Natural killer cell treated with Interleukin-12 subunit alpha and Interleukin-12 subunit beta and Interleukin-15 and Interleukin-18, amount 100 ng/mL, for 72 hours (primary cell): ENCODE data around the gene GJB2. TPM values are rescaled to one million over a fixed set of nuclear protein-coding genes. Genes with fewer than 3 reads are reported as not detected.

Experiments
- ATAC-seq, 2 donors: fragments of 150-1000 bp; cut with Tn5 transposase in 1 of 2; sonication (Bioruptor Pico), chemical (Tn5 transposase) in 1 of 2; 2 replicates each; pipeline ENCODE4 v1.10.0; 2021
- DNase-seq: peaks from one replicate; pipeline ENCODE4 v3.0.0; 2022; ENCODE audit warnings: low spot score
- H3K27ac Mint-ChIP-seq, 2 donors: 1 replicate in 1 of 2; 2 replicates in 1 of 2; pipeline ENCODE4 v1.8.0; 2022; ENCODE audit warnings: mixed read lengths in 2 of 2, mild to moderate bottlenecking in 1 of 2, moderate library complexity in 1 of 2
- H3K27me3 Mint-ChIP-seq, 2 donors: 1 replicate in 1 of 2; 2 replicates in 1 of 2; pipeline ENCODE4 v1.8.0; 2022; ENCODE audit warnings: mixed read lengths in 2 of 2
- H3K36me3 Mint-ChIP-seq: one replicate; pipeline ENCODE4 v1.8.0; 2022; ENCODE audit warnings: mixed read lengths
- H3K4me1 Mint-ChIP-seq, 2 donors: 1 replicate in 1 of 2; 2 replicates in 1 of 2; pipeline ENCODE4 v1.8.0; 2022; ENCODE audit warnings: low read depth in 2 of 2, mixed read lengths in 2 of 2, mild to moderate bottlenecking in 1 of 2
- H3K4me3 Mint-ChIP-seq: one replicate; pipeline ENCODE4 v1.8.0; 2022; ENCODE audit warnings: mixed read lengths
- H3K9me3 Mint-ChIP-seq: 2 replicates; pipeline ENCODE4 v1.8.0; 2022; ENCODE audit warnings: mixed read lengths
- total RNA-seq, 2 donors: library from RNA; stranded (reverse); gene quantifications; one replicate each; pipeline ENCODE4 v1.2.3, GENCODE V29; 2022

Gene GJB2
- 1 to 10 TPM in 1 of 2 donors, under 1 TPM in 1; 0.17 to 6.0 TPM for total RNA-seq

DNA sequence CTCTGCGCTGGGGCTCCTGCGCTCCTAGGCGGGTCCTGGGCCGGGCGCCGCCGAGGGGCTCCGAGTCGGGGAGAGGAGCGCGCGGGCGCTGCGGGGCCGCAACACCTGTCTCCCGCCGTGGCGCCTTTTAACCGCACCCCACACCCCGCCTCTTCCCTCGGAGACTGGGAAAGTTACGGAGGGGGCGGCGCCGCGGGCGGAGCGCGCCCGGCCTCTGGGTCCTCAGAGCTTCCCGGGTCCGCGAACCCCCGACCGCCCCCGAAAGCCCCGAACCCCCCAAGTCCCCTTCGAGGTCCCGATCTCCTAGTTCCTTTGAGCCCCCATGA lies at the start of gene GJB2:
Gene GJB2 (minus strand): TSS at position 103 of the 326 bp plus-strand sequence. CDS start 3,357 bp downstream, outside the sequence.
- no peaks in the 10 kb centered on the region for H3K36me3 Mint-ChIP-seq
- peak within 1 kb of the TSS; percentile 63 for H3K4me3 Mint-ChIP-seq
- no peak for ATAC-seq
- peaks cover 16 to 18% of the 10 kb centered on the region in 2 donors for H3K4me1 Mint-ChIP-seq
- H3K27ac Mint-ChIP-seq: no peak within 1 kb of the TSS
- H3K9me3 Mint-ChIP-seq: no peaks in the 10 kb centered on the region
- peaks cover 45 to 62% of the 10 kb centered on the region in 2 donors for H3K27me3 Mint-ChIP-seq
- DNase-seq: no peak

- peaks cover 40 to 42% of the 10 kb centered on the region in 2 donors for H3K27me3 Mint-ChIP-seq
- H3K27ac Mint-ChIP-seq: no peak overlapping the region
- no peaks in the 10 kb centered on the region for H3K9me3 Mint-ChIP-seq
- ATAC-seq (no peak), DNase-seq (no peak)
- H3K4me3 Mint-ChIP-seq: no peak overlapping the region
- H3K4me1 Mint-ChIP-seq: no peaks in the 10 kb centered on the region
- H3K36me3 Mint-ChIP-seq: no peaks in the 10 kb centered on the region
These were observed 48.9 kb upstream of the GJB2 start for GRCh38 chr13:20241593-20241992.

DNA sequence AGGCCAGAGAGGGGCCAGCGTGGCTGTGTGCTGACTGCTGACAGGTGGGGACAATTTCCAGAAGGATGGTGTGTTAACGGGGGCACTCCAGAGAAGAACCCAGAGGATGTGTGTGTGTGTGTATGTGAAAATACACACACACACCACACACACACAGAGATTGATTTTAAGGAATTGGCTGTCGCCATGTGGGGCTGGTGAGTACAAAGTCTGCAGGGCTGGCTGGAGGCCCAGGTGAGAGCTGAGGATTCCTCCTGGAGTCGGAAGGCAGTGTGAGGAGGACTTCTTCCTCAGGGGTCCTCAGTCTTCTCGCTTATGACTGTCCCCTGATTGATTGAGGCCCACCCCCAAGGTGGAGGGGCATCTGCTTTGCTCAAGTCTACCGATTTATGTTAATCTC lies 47.0 kb upstream of the GJB2 start:
- no peak overlapping the region for H3K4me3 Mint-ChIP-seq
- ATAC-seq (peak; percentile 10 to 17), DNase-seq (no peak)
- H3K27me3 Mint-ChIP-seq: peaks cover 39 to 46% of the 10 kb centered on the region in 2 donors
- no peaks in the 10 kb centered on the region for H3K4me1 Mint-ChIP-seq
- H3K27ac Mint-ChIP-seq: no peak overlapping the region
- no peaks in the 10 kb centered on the region for H3K36me3 Mint-ChIP-seq
- H3K9me3 Mint-ChIP-seq: no peaks in the 10 kb centered on the region

- no peaks in the 10 kb centered on the region for H3K9me3 Mint-ChIP-seq
- peaks cover 23 to 44% of the 10 kb centered on the region in 2 donors for H3K27me3 Mint-ChIP-seq
- ATAC-seq: peak in 1 of 2 donors; percentile 11
- no peak overlapping the region for H3K27ac Mint-ChIP-seq
- H3K4me3 Mint-ChIP-seq: no peak overlapping the region
- no peak for DNase-seq
- no peaks in the 10 kb centered on the region for H3K36me3 Mint-ChIP-seq
- H3K4me1 Mint-ChIP-seq: peaks cover 0 to 3% of the 10 kb centered on the region in 2 donors
These were observed 40.0 kb upstream of the GJB2 start for GRCh38 chr13:20232556-20233277.

- peak within 1 kb of the TSS; percentile 73 for H3K4me3 Mint-ChIP-seq
- no peak within 1 kb of the TSS for H3K27ac Mint-ChIP-seq
- H3K36me3 Mint-ChIP-seq: no peaks in the 10 kb centered on the region
- H3K9me3 Mint-ChIP-seq: no peaks in the 10 kb centered on the region
- DNase-seq (no peak), ATAC-seq (peak; percentile 37 to 46)
- peaks cover 0 to 3% of the 10 kb centered on the region in 2 donors for H3K4me1 Mint-ChIP-seq
- H3K27me3 Mint-ChIP-seq: peaks cover 19 to 44% of the 10 kb centered on the region in 2 donors
These were observed 39.3 kb upstream of the GJB2 start, which contains the start of gene GJB6 for GRCh38 chr13:20231839-20232555. GJB6 (minus strand) TSS chr13:20232319; CDS start chr13:20223480, 8,839 bp downstream.

DNA sequence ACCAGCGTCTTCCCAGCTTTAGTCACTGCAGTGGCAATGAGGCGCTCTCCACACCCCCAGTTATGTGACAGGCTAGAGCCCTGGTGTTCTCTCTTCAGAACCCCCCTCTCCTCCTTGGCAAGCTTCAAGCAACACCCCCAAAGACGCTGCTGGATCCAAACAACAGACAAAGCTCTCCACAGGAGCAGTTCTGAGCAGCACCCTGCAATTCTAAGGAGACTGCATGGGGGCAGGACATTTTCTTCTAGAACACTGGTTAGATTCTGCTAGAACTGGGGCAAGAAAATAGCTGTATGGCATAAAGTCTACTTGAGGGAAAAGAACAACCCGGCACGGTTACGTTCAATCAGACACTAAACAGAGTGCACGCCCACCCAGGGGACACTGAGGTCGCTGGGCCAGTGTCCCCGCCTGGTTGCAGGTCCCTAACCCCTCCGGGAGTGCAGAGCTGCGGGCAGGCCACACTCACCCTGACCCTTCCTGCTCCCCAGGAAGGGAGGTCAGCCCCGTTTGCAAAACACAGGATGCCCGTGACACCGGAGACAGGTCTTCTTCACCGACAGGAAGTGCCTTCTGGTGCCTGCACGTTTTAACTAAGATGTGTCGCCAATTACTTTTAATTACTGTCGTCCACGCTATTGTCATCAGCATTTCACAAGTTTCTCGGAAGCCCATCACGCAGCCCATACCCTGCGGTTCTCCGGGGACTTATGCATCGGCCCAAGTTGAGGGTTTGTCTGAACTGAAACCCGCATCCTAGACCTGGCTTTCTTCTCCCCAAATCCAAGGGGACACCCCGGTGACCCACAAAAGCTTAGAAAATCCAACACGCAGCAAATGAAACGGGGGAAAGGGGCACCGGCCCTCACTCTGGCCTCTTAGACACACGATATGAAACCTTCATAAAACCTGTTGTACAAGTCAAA lies 38.4 kb upstream of the GJB2 start:
- no peak for DNase-seq
- peaks cover 18 to 41% of the 10 kb centered on the region in 2 donors for H3K27me3 Mint-ChIP-seq

GRCh38 chr13:20227730-20228129 lies 35.0 kb upstream of the GJB2 start:
- H3K4me3 Mint-ChIP-seq: no peak overlapping the region
- peaks cover 6 to 24% of the 10 kb centered on the region in 2 donors for H3K27me3 Mint-ChIP-seq
- H3K36me3 Mint-ChIP-seq: no peaks in the 10 kb centered on the region
- H3K4me1 Mint-ChIP-seq: peaks cover 0 to 3% of the 10 kb centered on the region in 2 donors
- ATAC-seq: no peak
- DNase-seq: no peak
- H3K9me3 Mint-ChIP-seq: no peaks in the 10 kb centered on the region
- H3K27ac Mint-ChIP-seq: no peak overlapping the region

More for the DNA sequence above, 38.4 kb upstream of the GJB2 start:
- no peaks in the 10 kb centered on the region for H3K9me3 Mint-ChIP-seq
- peak; percentile 46 to 53 for ATAC-seq
- H3K4me1 Mint-ChIP-seq: peaks cover 0 to 3% of the 10 kb centered on the region in 2 donors
- H3K27ac Mint-ChIP-seq: no peak overlapping the region
- peak overlapping the region; percentile 73 for H3K4me3 Mint-ChIP-seq
- no peaks in the 10 kb centered on the region for H3K36me3 Mint-ChIP-seq

GRCh38 chr13:20227288-20227687 lies 34.5 kb upstream of the GJB2 start:
- Mint-ChIP-seq H3K27me3 (peaks cover 6 to 24% of the 10 kb centered on the region in 2 donors), H3K4me1 (peaks cover 0 to 3% of the 10 kb centered on the region in 2 donors), H3K4me3 (no peak overlapping the region), H3K27ac (no peak overlapping the region), H3K36me3 (no peaks in the 10 kb centered on the region), H3K9me3 (no peaks in the 10 kb centered on the region)
- DNase-seq: no peak
- ATAC-seq: no peak

DNA sequence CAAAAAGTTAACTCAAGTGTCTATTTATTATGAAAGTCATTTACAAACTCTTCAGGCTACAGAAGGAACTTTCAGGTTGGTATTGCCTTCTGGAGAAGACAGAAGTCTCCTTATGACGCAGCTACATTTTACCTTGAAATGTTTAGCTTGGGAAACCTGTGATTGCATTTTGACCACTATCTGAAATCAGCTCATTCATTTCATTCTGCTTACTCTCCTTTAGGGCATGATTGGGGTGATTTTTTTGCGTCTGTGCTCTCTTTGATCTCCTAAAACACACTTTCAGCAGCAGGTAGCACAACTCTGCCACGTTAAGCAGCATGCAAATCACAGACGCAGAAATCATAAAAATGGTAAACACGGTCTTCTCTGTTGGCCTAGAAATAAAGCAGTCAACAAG lies 29.8 kb upstream of the GJB2 start:
- no peak for DNase-seq
- Mint-ChIP-seq H3K9me3 (no peaks in the 10 kb centered on the region), H3K36me3 (no peaks in the 10 kb centered on the region), H3K27ac (no peak overlapping the region), H3K4me3 (no peak overlapping the region), H3K4me1 (peaks cover 4 to 10% of the 10 kb centered on the region in 2 donors), H3K27me3 (peaks cover 6 to 7% of the 10 kb centered on the region in 2 donors)
- no peak for ATAC-seq

DNA sequence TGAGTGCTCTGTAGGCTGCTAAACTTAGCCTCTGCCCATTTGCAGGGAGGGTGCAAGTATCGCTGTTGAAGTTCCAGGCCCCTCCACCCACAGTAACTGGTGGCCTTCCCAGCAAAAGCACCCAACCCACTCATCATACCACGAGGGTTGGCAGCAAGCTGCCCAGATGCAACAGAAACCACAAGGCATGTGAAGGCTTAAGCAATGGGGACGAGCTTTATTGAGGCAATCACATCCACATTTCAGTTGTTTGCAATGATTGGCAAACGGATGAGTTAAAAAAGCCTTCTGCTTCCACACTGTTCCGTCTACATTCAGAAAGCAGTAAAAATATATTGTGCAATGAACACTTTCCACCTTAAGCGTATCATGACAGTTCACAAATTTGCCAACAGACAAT lies 29.0 kb upstream of the GJB2 start:
- no peak overlapping the region for H3K27ac Mint-ChIP-seq
- DNase-seq: no peak
- no peaks in the 10 kb centered on the region for H3K9me3 Mint-ChIP-seq
- no peak overlapping the region for H3K4me3 Mint-ChIP-seq
- H3K36me3 Mint-ChIP-seq: no peaks in the 10 kb centered on the region
- ATAC-seq: peak in 1 of 2 donors; percentile 36
- peaks cover 7 to 9% of the 10 kb centered on the region in 2 donors for H3K27me3 Mint-ChIP-seq
- H3K4me1 Mint-ChIP-seq: peaks cover 4 to 10% of the 10 kb centered on the region in 2 donors

GRCh38 chr13:20219577-20219976 lies 26.8 kb upstream of the GJB2 start:
- Mint-ChIP-seq H3K4me1 (peaks cover 4 to 10% of the 10 kb centered on the region in 2 donors), H3K27ac (peak overlapping the region in 1 of 2 donors; percentile 8), H3K9me3 (no peaks in the 10 kb centered on the region), H3K36me3 (no peaks in the 10 kb centered on the region), H3K4me3 (peak overlapping the region; percentile 6), H3K27me3 (peaks cover 13 to 14% of the 10 kb centered on the region in 2 donors)
- ATAC-seq (no peak), DNase-seq (no peak)

GRCh38 chr13:20217168-20217567 lies 24.4 kb upstream of the GJB2 start:
- no peak for ATAC-seq
- peaks cover 32 to 35% of the 10 kb centered on the region in 2 donors for H3K27me3 Mint-ChIP-seq
- H3K36me3 Mint-ChIP-seq: no peaks in the 10 kb centered on the region

DNA sequence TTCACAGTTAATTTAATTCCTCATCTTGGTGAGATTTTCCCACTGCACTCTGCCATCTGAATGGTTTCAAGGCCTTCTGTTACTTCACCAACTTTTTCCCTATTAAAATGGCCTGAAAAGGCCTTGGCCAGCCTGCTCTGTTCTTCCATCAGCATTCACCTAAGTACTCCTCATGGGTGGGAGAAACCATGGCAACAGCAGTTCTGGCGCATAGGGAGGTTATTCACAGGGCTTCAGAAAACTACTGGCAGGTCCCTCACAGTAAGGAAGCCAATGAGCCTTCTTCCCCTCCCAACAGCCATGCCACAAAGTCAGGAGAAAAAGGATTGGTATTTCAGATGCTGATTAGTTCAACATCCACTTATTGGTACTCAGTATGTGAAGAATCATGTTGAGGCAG lies 17.2 kb upstream of the GJB2 start:
- H3K4me3 Mint-ChIP-seq: no peak overlapping the region
- ATAC-seq (no peak), DNase-seq (no peak)
- no peak overlapping the region for H3K27ac Mint-ChIP-seq
- peaks cover 38 to 54% of the 10 kb centered on the region in 2 donors for H3K27me3 Mint-ChIP-seq
- H3K36me3 Mint-ChIP-seq: no peaks in the 10 kb centered on the region
- H3K9me3 Mint-ChIP-seq: no peaks in the 10 kb centered on the region
- peaks cover 0 to 3% of the 10 kb centered on the region in 2 donors for H3K4me1 Mint-ChIP-seq

More at GRCh38 chr13:20217168-20217567, 24.4 kb upstream of the GJB2 start:
- H3K27ac Mint-ChIP-seq: no peak overlapping the region
- no peaks in the 10 kb centered on the region for H3K9me3 Mint-ChIP-seq
- DNase-seq: no peak
- peaks cover 4 to 10% of the 10 kb centered on the region in 2 donors for H3K4me1 Mint-ChIP-seq
- no peak overlapping the region for H3K4me3 Mint-ChIP-seq
